Esophagus squamous epithelium (tissue), 5 donors: ENCODE data around the gene EIF4EBP2. TPM values are rescaled to one million over a fixed set of nuclear protein-coding genes. Genes with fewer than 3 reads are reported as not detected.

Source experiments
- DNase-seq: peaks from one replicate; lab custom pipeline; 2025; lab: John Stamatoyannopoulos, UW
- H3K27ac ChIP-seq, 4 donors: fragments of 200-600 bp; sonication (generic); one replicate each; pipeline ENCODE4 v1.5.1; 2016 to 2019; ENCODE audit warnings: mild to moderate bottlenecking in 1 of 4
- H3K27me3 ChIP-seq, 4 donors: fragments of 200-600 bp; sonication (generic); 1 replicate in 3 of 4; 2 replicates in 1 of 4; pipeline versions ENCODE4 v1.5.1 to v1.6.0; 2017 to 2021; ENCODE audit warnings: antibody characterized with exemption in 1 of 4
- H3K36me3 ChIP-seq, 3 donors: fragments of 200-600 bp; sonication (generic); one replicate each; pipeline ENCODE4 v1.5.1; 2016 to 2019
- H3K4me1 ChIP-seq, 3 donors: fragments of 200-600 bp; sonication (generic); one replicate each; pipeline ENCODE4 v1.5.1; 2017 to 2019
- H3K4me3 ChIP-seq, 4 donors: fragments of 200-600 bp; sonication (generic); 1 replicate in 3 of 4; 2 replicates in 1 of 4; pipeline ENCODE4 v1.5.1; 2016 to 2019; ENCODE audit warnings: mild to moderate bottlenecking in 2 of 4, moderate library complexity in 1 of 4
- H3K9me3 ChIP-seq, 3 donors: fragments of 200-600 bp; sonication (generic); one replicate each; pipeline ENCODE4 v1.5.1; 2016 to 2019
- CTCF ChIP-seq, 6 experiments: fragments of 450-650 bp in 4 of 6; fragments of 200-600 bp in 2 of 6; sonication (generic) in 2 of 6; IDR thresholded peaks; one replicate each; pipeline ENCODE4 v1.5.1; 2016 to 2019; ENCODE audit warnings: antibody characterized with exemption in 6 of 6, mild to moderate bottlenecking in 4 of 6, moderate library complexity in 4 of 6
- POLR2A ChIP-seq, 4 donors: fragments of 450-650 bp; IDR thresholded peaks; one replicate each; pipeline ENCODE4 v1.6.1; 2017; ENCODE audit warnings: antibody characterized with exemption in 4 of 4, mild to moderate bottlenecking in 4 of 4, moderate library complexity in 3 of 4
- WGBS, 2 donors: methylation state at CpG; one replicate each; pipeline ENCODE4 v1.1.5; 2018; 5-methylcytosine and 5-hydroxymethylcytosine counted together
- intact Hi-C: fragments of 100-400 bp; cut with DNase I; formaldehyde crosslinking; loops from one replicate; pipeline ENCODE4 v1.15.0; 2022
- total RNA-seq, 4 donors: library from RNA; depleted of rRNA; stranded (reverse); fragments of >200 nt; gene quantifications; one replicate each; pipeline ENCODE4 v1.1.0, GENCODE V29; 2016
- donor health status: DM: yes; HTN: yes; CAD: no.

EIF4EBP2 gene
- total RNA-seq, 4 donors from 2014 or later, result 34.5 to 57.2 (median 43.2) TPM

GRCh38 chr10:70404787-70405036 lies 767 bp downstream of the EIF4EBP2 start:
- Histone ChIP-seq H3K4me1 (peaks cover 6 to 52% (median 21%) of the 10 kb centered on the region in 3 donors), H3K9me3 (no peaks in the 10 kb centered on the region), H3K36me3 (peaks cover 0 to 3% (median 0%) of the 10 kb centered on the region in 3 donors), H3K27me3 (no peaks in the 10 kb centered on the region), H3K27ac (peak overlapping the region; percentile 93 to 100 (median 100)), H3K4me3 (peak overlapping the region; percentile 65 to 99 (median 94))
- DNase-seq, result no peak
- no peak for TF ChIP-seq CTCF (IDR thresholded peaks at IDR 0.05)
- no peak for TF ChIP-seq POLR2A (IDR thresholded peaks at IDR 0.05)
- intact Hi-C loops, result no loop called here
- 0% methylated on average over 3 to 11 of the region's 11 CpGs for WGBS, 2 donors

- Histone ChIP-seq H3K27ac (peak overlapping the region; percentile 93 to 100 (median 100)), H3K9me3 (no peaks in the 10 kb centered on the region), H3K4me3 (peak overlapping the region; percentile 65 to 99 (median 94)), H3K4me1 (peaks cover 6 to 58% (median 21%) of the 10 kb centered on the region in 3 donors), H3K36me3 (peaks cover 0 to 3% (median 0%) of the 10 kb centered on the region in 3 donors), H3K27me3 (no peaks in the 10 kb centered on the region)
- 2 to 3% methylated on average over 16 of the region's 18 CpGs for WGBS, 2 donors
- peak in 3 of 4 donors; percentile 36 to 62 (median 51) for TF ChIP-seq POLR2A (IDR thresholded peaks at IDR 0.05)
- peak in 1 of 6 experiments; percentile 5 for TF ChIP-seq CTCF (IDR thresholded peaks at IDR 0.05)
- no peak for DNase-seq
- intact Hi-C loops, result no loop called here
Observed at GRCh38 chr10:70405037-70405824, 1.3 kb downstream of the EIF4EBP2 start.

GRCh38 chr10:70409772-70410171 lies 5.8 kb downstream of the EIF4EBP2 start:
- H3K4me1 ChIP-seq, result peaks cover 6 to 78% (median 26%) of the 10 kb centered on the region in 3 donors
- H3K27ac ChIP-seq, result peak overlapping the region in 1 of 4 donors; percentile 3
- peaks cover 0 to 8% (median 5%) of the 10 kb centered on the region in 3 donors for H3K36me3 ChIP-seq
- no peak overlapping the region for H3K4me3 ChIP-seq
- no peaks in the 10 kb centered on the region for H3K9me3 ChIP-seq
- 94 to 100% methylated on average over 3 of the region's 3 CpGs for WGBS, 2 donors
- intact Hi-C loops, result no loop called here
- TF ChIP-seq CTCF (IDR thresholded peaks at IDR 0.05) (no peak), POLR2A (IDR thresholded peaks at IDR 0.05) (no peak)
- DNase-seq, result no peak
- no peaks in the 10 kb centered on the region for H3K27me3 ChIP-seq

GRCh38 chr10:70410608-70411007 lies 6.7 kb downstream of the EIF4EBP2 start:
- no peak overlapping the region for H3K4me3 ChIP-seq
- intact Hi-C loops, result no loop called here
- no peak overlapping the region for H3K27ac ChIP-seq
- peaks cover 0 to 8% (median 5%) of the 10 kb centered on the region in 3 donors for H3K36me3 ChIP-seq
- 23 to 30% methylated on average over 1 of the region's 1 CpG for WGBS, 2 donors
- H3K27me3 ChIP-seq, result no peaks in the 10 kb centered on the region
- no peak for DNase-seq
- TF ChIP-seq POLR2A (IDR thresholded peaks at IDR 0.05), result no peak
- no peak for TF ChIP-seq CTCF (IDR thresholded peaks at IDR 0.05)
- H3K9me3 ChIP-seq, result no peaks in the 10 kb centered on the region
- H3K4me1 ChIP-seq, result peaks cover 5 to 70% (median 26%) of the 10 kb centered on the region in 3 donors

GRCh38 chr10:70412356-70412755 lies 8.4 kb downstream of the EIF4EBP2 start:
- Histone ChIP-seq H3K36me3 (peaks cover 0 to 8% (median 5%) of the 10 kb centered on the region in 3 donors), H3K27ac (no peak overlapping the region), H3K27me3 (no peaks in the 10 kb centered on the region), H3K9me3 (no peaks in the 10 kb centered on the region), H3K4me1 (peaks cover 0 to 62% (median 14%) of the 10 kb centered on the region in 3 donors), H3K4me3 (no peak overlapping the region)
- intact Hi-C loops, result no loop called here
- WGBS, 2 donors, result 67 to 70% methylated on average over 3 to 4 of the region's 4 CpGs
- TF ChIP-seq POLR2A (IDR thresholded peaks at IDR 0.05) (no peak), CTCF (IDR thresholded peaks at IDR 0.05) (no peak)
- no peak for DNase-seq
